Endodermal cell (in vitro differentiated cells): ENCODE results near the gene LDLRAD2. TPM values are rescaled to one million over a fixed set of nuclear protein-coding genes. Genes with fewer than 3 reads are reported as not detected.

Experiments
- DNase-seq: peaks from one replicate; pipeline ENCODE4 v3.0.0-alpha.2; 2017
- H3K27ac ChIP-seq: 2 replicates; pipeline ENCODE4 v1.5.1; 2013; ENCODE audit warnings: mild to moderate bottlenecking, low read depth, low read length, moderate library complexity
- H3K27me3 ChIP-seq: 2 replicates; pipeline ENCODE4 v1.6.1; 2013; ENCODE audit warnings: mild to moderate bottlenecking, low read length, moderate library complexity; ENCODE audit not compliant: insufficient read depth, control insufficient read depth, poor library complexity, severe bottlenecking
- H3K36me3 ChIP-seq: 2 replicates; pipeline ENCODE4 v1.7.0; 2013; ENCODE audit warnings: mild to moderate bottlenecking, low read length, moderate library complexity; ENCODE audit not compliant: control insufficient read depth, insufficient read depth
- H3K4me1 ChIP-seq: one replicate; pipeline ENCODE4 v1.7.0; 2013; ENCODE audit warnings: low read length; ENCODE audit not compliant: control insufficient read depth, insufficient read depth
- H3K4me3 ChIP-seq: 2 replicates; pipeline ENCODE4 v1.5.1; 2013; ENCODE audit warnings: mild to moderate bottlenecking, low read length, moderate library complexity
- H3K9ac ChIP-seq: 2 replicates; pipeline ENCODE4 v1.6.1; 2013; ENCODE audit warnings: mild to moderate bottlenecking, low read length, moderate library complexity; ENCODE audit not compliant: poor library complexity, severe bottlenecking; ENCODE audit errors: extremely low read depth
- H3K9me3 ChIP-seq: 2 replicates; pipeline ENCODE4 v1.6.1; 2013; ENCODE audit warnings: mild to moderate bottlenecking, low read length, moderate library complexity; ENCODE audit not compliant: control insufficient read depth
- H3K27ac Mint-ChIP-seq: 2 replicates; pipeline ENCODE4 v1.8.0; 2020; ENCODE audit warnings: mixed read lengths
- H3K27me3 Mint-ChIP-seq: 2 replicates; pipeline ENCODE4 v1.8.0; 2021; ENCODE audit warnings: mild to moderate bottlenecking, mixed read lengths; ENCODE audit not compliant: insufficient read depth
- H3K36me3 Mint-ChIP-seq: 2 replicates; pipeline ENCODE4 v1.8.0; 2020; ENCODE audit warnings: low read depth, mixed read lengths
- H3K4me1 Mint-ChIP-seq: 2 replicates; pipeline ENCODE4 v1.8.0; 2020; ENCODE audit warnings: mixed read lengths
- H3K4me3 Mint-ChIP-seq: 2 replicates; pipeline ENCODE4 v1.8.0; 2020; ENCODE audit warnings: mild to moderate bottlenecking, moderate library complexity, mixed read lengths
- H3K9me3 Mint-ChIP-seq: 2 replicates; pipeline ENCODE4 v1.8.0; 2020; ENCODE audit warnings: mild to moderate bottlenecking, mixed read lengths
- CTCF ChIP-seq: fragments of 200-600 bp; sonication (generic); conservative IDR thresholded peaks from 2 replicates; pipeline ENCODE4 v1.5.0; 2021; ENCODE audit warnings: antibody characterized with exemption, mild to moderate bottlenecking
- WGBS, 2 experiments: methylation state at CpG; one replicate each; pipeline versions ENCODE4 v1.1.5 to v1.1.7; 2013; ENCODE audit warnings: missing lambda C conversion rate in 2 of 2, mixed read lengths in 1 of 2; ENCODE audit not compliant: insufficient coverage in 1 of 2, insufficient read length in 1 of 2; 5-methylcytosine and 5-hydroxymethylcytosine counted together
- total RNA-seq, 2 donors: library from RNA; stranded (reverse); fragmentation: NEBNext Ultra II Directional in 1 of 2; extraction: Animal tissue kit (Norgen Biotek cat#: 25700) in 1 of 2; gene quantifications; 2 replicates in 1 of 2; 3 replicates in 1 of 2; pipeline ENCODE4 v1.2.1, GENCODE V29; 2021

Gene LDLRAD2
- total RNA-seq, 2 donors from 2014 or later = 0.58 to 0.88 TPM

- peaks cover 14% of the 10 kb centered on the region for H3K9me3 ChIP-seq
- peaks cover 3% of the 10 kb centered on the region for H3K4me1 ChIP-seq
- peaks cover 70% of the 10 kb centered on the region for H3K36me3 ChIP-seq
- peak overlapping the region; percentile 39 for H3K27ac ChIP-seq
- no peaks in the 10 kb centered on the region for H3K27me3 Mint-ChIP-seq
- no peak overlapping the region for H3K9ac ChIP-seq
- no peaks in the 10 kb centered on the region for H3K27me3 ChIP-seq
- H3K9me3 Mint-ChIP-seq = peaks cover 8% of the 10 kb centered on the region
- peak; percentile 84 for DNase-seq
- no peak overlapping the region for H3K4me3 ChIP-seq
- peaks cover 18% of the 10 kb centered on the region for H3K4me1 Mint-ChIP-seq
- TF ChIP-seq CTCF = peak; percentile 63
- H3K27ac Mint-ChIP-seq = peak overlapping the region; percentile 67
- WGBS, 2 experiments = 58 to 62% methylated on average over 11 of the region's 11 CpGs
- H3K4me3 Mint-ChIP-seq = no peak overlapping the region
- peaks cover 51% of the 10 kb centered on the region for H3K36me3 Mint-ChIP-seq
Observed at GRCh38 chr1:21865943-21866706, 54.1 kb downstream of the LDLRAD2 start.

GRCh38 chr1:21866707-21867043 lies 54.6 kb downstream of the LDLRAD2 start:
- DNase-seq = no peak
- Histone ChIP-seq H3K9me3 (peaks cover 9% of the 10 kb centered on the region), H3K9ac (no peak overlapping the region), H3K4me3 (no peak overlapping the region), H3K27me3 (no peaks in the 10 kb centered on the region), H3K36me3 (peaks cover 70% of the 10 kb centered on the region), H3K27ac (no peak overlapping the region), H3K4me1 (peaks cover 3% of the 10 kb centered on the region)
- WGBS, 2 experiments = 78 to 90% methylated on average over 1 of the region's 1 CpG
- peaks cover 5% of the 10 kb centered on the region for H3K9me3 Mint-ChIP-seq
- H3K27me3 Mint-ChIP-seq = no peaks in the 10 kb centered on the region
- peaks cover 49% of the 10 kb centered on the region for H3K36me3 Mint-ChIP-seq
- H3K4me1 Mint-ChIP-seq = peaks cover 18% of the 10 kb centered on the region
- no peak for TF ChIP-seq CTCF
- H3K4me3 Mint-ChIP-seq = no peak overlapping the region
- peak overlapping the region; percentile 67 for H3K27ac Mint-ChIP-seq

- Histone ChIP-seq H3K27me3 (no peaks in the 10 kb centered on the region), H3K27ac (no peak overlapping the region), H3K36me3 (peaks cover 69% of the 10 kb centered on the region), H3K4me1 (peaks cover 3% of the 10 kb centered on the region), H3K4me3 (no peak overlapping the region), H3K9me3 (peaks cover 4% of the 10 kb centered on the region), H3K9ac (no peak overlapping the region)
- WGBS, 2 experiments = 91 to 93% methylated on average over 2 to 5 of the region's 5 CpGs
- Mint-ChIP-seq H3K27me3 (no peaks in the 10 kb centered on the region), H3K27ac (no peak overlapping the region), H3K4me3 (no peak overlapping the region), H3K9me3 (no peaks in the 10 kb centered on the region), H3K36me3 (peaks cover 50% of the 10 kb centered on the region), H3K4me1 (peaks cover 18% of the 10 kb centered on the region)
- no peak for TF ChIP-seq CTCF
- DNase-seq = no peak
Observed at GRCh38 chr1:21867451-21867996, 55.5 kb downstream of the LDLRAD2 start.
